Transverse colon (tissue), 4 donors: ENCODE results near the gene RAB27B. TPM values are rescaled to one million over a fixed set of nuclear protein-coding genes. Genes with fewer than 3 reads are reported as not detected.

Experiments used
- DNase-seq: peaks from one replicate; pipeline ENCODE4 v3.0.0-alpha.2; 2019
- H3K27ac ChIP-seq, 4 donors: fragments of 200-600 bp; sonication (generic); 2 replicates each; pipeline ENCODE4 v1.5.1; 2016 to 2018; ENCODE audit warnings: inconsistent platforms in 4 of 4
- H3K27me3 ChIP-seq: fragments of 200-600 bp; sonication (generic); 2 replicates; pipeline ENCODE4 v1.5.1; 2017; ENCODE audit warnings: inconsistent platforms
- H3K36me3 ChIP-seq, 4 donors: fragments of 200-600 bp; sonication (generic); 2 replicates each; pipeline ENCODE4 v1.5.1; 2017 to 2019; ENCODE audit warnings: inconsistent platforms in 4 of 4
- H3K4me1 ChIP-seq, 4 donors: fragments of 200-600 bp; sonication (generic); 2 replicates each; pipeline ENCODE4 v1.5.1; 2017 to 2020; ENCODE audit warnings: inconsistent platforms in 4 of 4
- H3K4me3 ChIP-seq, 4 donors: fragments of 200-600 bp; sonication (generic); 1 replicate in 1 of 4; 2 replicates in 3 of 4; pipeline versions ENCODE4 v1.5.1 to v1.6.1; 2017 to 2019; ENCODE audit warnings: inconsistent platforms in 4 of 4
- H3K9me3 ChIP-seq, 2 donors: fragments of 200-600 bp; sonication (generic); 2 replicates each; pipeline ENCODE4 v1.5.1; 2017 to 2019; ENCODE audit warnings: inconsistent platforms in 2 of 2
- EP300 ChIP-seq: sonication (generic); formaldehyde crosslinking; IDR thresholded peaks from one replicate; pipeline ENCODE4 v1.6.1; 2017; ENCODE audit warnings: antibody characterized with exemption, low read depth
- POLR2A ChIP-seq: fragments of 450-650 bp; IDR thresholded peaks from one replicate; pipeline ENCODE4 v1.6.1; 2016; ENCODE audit warnings: antibody characterized with exemption, mild to moderate bottlenecking, moderate library complexity
- POLR2AphosphoS5 ChIP-seq, 3 donors: sonication (generic); formaldehyde crosslinking; IDR thresholded peaks; one replicate each; pipeline ENCODE4 v1.6.1; 2016; ENCODE audit warnings: antibody characterized with exemption in 3 of 3
- WGBS, 2 donors: methylation state at CpG; one replicate each; pipeline ENCODE4 v1.1.5; 2018; ENCODE audit warnings: low coverage in 1 of 2; 5-methylcytosine and 5-hydroxymethylcytosine counted together
- in situ Hi-C, 4 donors: fragments of 200-750 bp; cut with MboI; loops; one replicate each; pipeline versions ENCODE4 v1.15.0 to v1.15.1; 2017; ENCODE audit warnings: low sequenced_read_pairs in 3 of 4, low pct_ligation_motif_present in 1 of 4, low pct_unique_long_range_greater_than_20kb in 1 of 4
- intact Hi-C: fragments of 100-400 bp; cut with DNase I; formaldehyde crosslinking; loops from one replicate; pipeline ENCODE4 v1.15.1; 2023; ENCODE audit warnings: low total_unique reads
- total RNA-seq, 4 donors: library from RNA; depleted of rRNA; stranded (reverse); fragments of >200 nt; gene quantifications; one replicate each; pipeline ENCODE4 v1.1.0, GENCODE V29; 2016
- TF ChIP-seq, protein P1 (sequence below), 5 experiments: fragments of 200-600 bp in 3 of 5; fragments of 450-650 bp in 2 of 5; sonication (generic) in 3 of 5; IDR thresholded peaks; 1 replicate in 2 of 5; 2 replicates in 3 of 5; pipeline ENCODE4 v1.5.1; 2016 to 2017; ENCODE audit warnings: antibody characterized with exemption in 5 of 5, inconsistent platforms in 3 of 5, mild to moderate bottlenecking in 2 of 5, moderate library complexity in 1 of 5

The RAB27B gene
- total RNA-seq, 4 donors from 2014 or later, result 1.2 to 6.0 (median 3.5) TPM

- Histone ChIP-seq H3K9me3 (no peaks in the 10 kb centered on the region), H3K27ac (no peak overlapping the region), H3K4me3 (no peak overlapping the region), H3K27me3 (no peaks in the 10 kb centered on the region), H3K36me3 (no peaks in the 10 kb centered on the region), H3K4me1 (peaks cover 0 to 10% (median 4%) of the 10 kb centered on the region in 4 donors)
- WGBS, 2 donors, result 47 to 68% methylated on average over 2 of the region's 2 CpGs
- no peak for DNase-seq
- intact Hi-C loops, result no loop called here
- in situ Hi-C loops, result no loop called here
- TF ChIP-seq POLR2A (no peak), EP300 (no peak), POLR2AphosphoS5 (IDR thresholded peaks at IDR 0.05) (no peak)
- TF ChIP-seq, protein P1, sequence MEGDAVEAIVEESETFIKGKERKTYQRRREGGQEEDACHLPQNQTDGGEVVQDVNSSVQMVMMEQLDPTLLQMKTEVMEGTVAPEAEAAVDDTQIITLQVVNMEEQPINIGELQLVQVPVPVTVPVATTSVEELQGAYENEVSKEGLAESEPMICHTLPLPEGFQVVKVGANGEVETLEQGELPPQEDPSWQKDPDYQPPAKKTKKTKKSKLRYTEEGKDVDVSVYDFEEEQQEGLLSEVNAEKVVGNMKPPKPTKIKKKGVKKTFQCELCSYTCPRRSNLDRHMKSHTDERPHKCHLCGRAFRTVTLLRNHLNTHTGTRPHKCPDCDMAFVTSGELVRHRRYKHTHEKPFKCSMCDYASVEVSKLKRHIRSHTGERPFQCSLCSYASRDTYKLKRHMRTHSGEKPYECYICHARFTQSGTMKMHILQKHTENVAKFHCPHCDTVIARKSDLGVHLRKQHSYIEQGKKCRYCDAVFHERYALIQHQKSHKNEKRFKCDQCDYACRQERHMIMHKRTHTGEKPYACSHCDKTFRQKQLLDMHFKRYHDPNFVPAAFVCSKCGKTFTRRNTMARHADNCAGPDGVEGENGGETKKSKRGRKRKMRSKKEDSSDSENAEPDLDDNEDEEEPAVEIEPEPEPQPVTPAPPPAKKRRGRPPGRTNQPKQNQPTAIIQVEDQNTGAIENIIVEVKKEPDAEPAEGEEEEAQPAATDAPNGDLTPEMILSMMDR (IDR thresholded peaks at IDR 0.05), result no peak
Observed at GRCh38 chr18:54878159-54878622, 49.9 kb downstream of the RAB27B start.

DNA sequence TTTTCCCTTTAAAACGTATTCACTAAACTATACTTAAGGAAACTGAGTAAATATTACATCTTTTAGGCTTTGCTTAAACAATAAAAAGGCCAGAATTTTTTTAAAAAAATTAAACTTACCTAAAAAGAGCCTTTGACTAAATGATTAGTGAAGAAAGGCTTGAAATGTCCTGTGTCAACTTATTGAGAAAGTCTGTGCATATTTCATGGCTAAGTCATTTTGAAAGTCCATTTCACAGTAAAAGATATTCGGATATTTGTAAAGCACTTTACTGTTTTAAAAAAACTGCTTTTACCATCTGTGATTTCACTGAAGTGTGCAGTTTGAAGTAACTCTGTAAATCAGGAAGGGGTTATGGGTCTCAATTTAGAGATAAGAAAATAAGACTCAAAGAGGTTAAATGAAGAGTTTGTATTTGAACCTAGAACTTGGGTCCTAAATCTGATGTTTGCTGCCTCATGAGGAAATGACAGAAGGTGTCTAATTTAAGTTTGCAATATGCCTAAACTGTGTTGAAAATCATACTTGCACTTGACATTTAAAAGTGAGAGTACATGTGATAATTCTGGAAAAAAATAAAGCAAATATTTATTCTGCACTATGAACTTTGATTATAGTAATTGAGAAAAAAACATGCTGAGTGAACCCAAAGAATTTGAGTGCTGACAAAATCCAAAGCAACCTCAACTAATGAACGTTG, 50.5 kb downstream of the RAB27B start:
- in situ Hi-C loops, result no loop called here
- H3K27ac ChIP-seq, result no peak overlapping the region
- H3K4me3 ChIP-seq, result no peak overlapping the region
- no peaks in the 10 kb centered on the region for H3K27me3 ChIP-seq
- DNase-seq, result no peak
- no peaks in the 10 kb centered on the region for H3K9me3 ChIP-seq
- 57 to 63% methylated on average over 3 of the region's 3 CpGs for WGBS, 2 donors
- intact Hi-C loops, result no loop called here
- no peak for TF ChIP-seq POLR2AphosphoS5 (IDR thresholded peaks at IDR 0.05)
- TF ChIP-seq, protein P1 (IDR thresholded peaks at IDR 0.05), result no peak
- TF ChIP-seq EP300, result no peak
- TF ChIP-seq POLR2A, result no peak
- H3K4me1 ChIP-seq, result peaks cover 0 to 7% (median 0%) of the 10 kb centered on the region in 4 donors
- H3K36me3 ChIP-seq, result no peaks in the 10 kb centered on the region

GRCh38 chr18:54879691-54880090, 51.4 kb downstream of the RAB27B start:
- intact Hi-C loops, result no loop called here
- 83 to 85% methylated on average over 4 of the region's 4 CpGs for WGBS, 2 donors
- in situ Hi-C loops, result no loop called here

GRCh38 chr18:54880395-54881105, 52.3 kb downstream of the RAB27B start:
- H3K27ac ChIP-seq, result no peak overlapping the region
- H3K27me3 ChIP-seq, result no peaks in the 10 kb centered on the region
- WGBS, 2 donors, result 87 to 93% methylated on average over 5 of the region's 5 CpGs
- H3K36me3 ChIP-seq, result no peaks in the 10 kb centered on the region
- intact Hi-C loops, result no loop called here
- no peak overlapping the region for H3K4me3 ChIP-seq
- no peak for DNase-seq
- TF ChIP-seq POLR2AphosphoS5 (IDR thresholded peaks at IDR 0.05) (no peak), EP300 (no peak), POLR2A (no peak)
- TF ChIP-seq, protein P1 (IDR thresholded peaks at IDR 0.05), result no peak
- no peaks in the 10 kb centered on the region for H3K9me3 ChIP-seq
- no peaks in the 10 kb centered on the region for H3K4me1 ChIP-seq
- in situ Hi-C loops, result no loop called here

More at GRCh38 chr18:54879691-54880090, 51.4 kb downstream of the RAB27B start:
- TF ChIP-seq, protein P1 (IDR thresholded peaks at IDR 0.05), result no peak
- TF ChIP-seq POLR2AphosphoS5 (IDR thresholded peaks at IDR 0.05) (no peak), EP300 (no peak), POLR2A (no peak)
- H3K4me3 ChIP-seq, result no peak overlapping the region
- H3K9me3 ChIP-seq, result no peaks in the 10 kb centered on the region
- H3K27me3 ChIP-seq, result no peaks in the 10 kb centered on the region
- no peak overlapping the region for H3K27ac ChIP-seq
- peaks cover 0 to under 1% (median 0%) of the 10 kb centered on the region in 4 donors for H3K4me1 ChIP-seq
- DNase-seq, result no peak
- no peaks in the 10 kb centered on the region for H3K36me3 ChIP-seq
